Testis (tissue), 3 donors: ENCODE measurements around the gene DRC1. TPM values are rescaled to one million over a fixed set of nuclear protein-coding genes. Genes with fewer than 3 reads are reported as not detected.

Experiments used
- DNase-seq: peaks from one replicate; pipeline ENCODE4 v3.0.0-alpha.2; 2019
- H3K27ac ChIP-seq, 2 donors: fragments of 200-600 bp; sonication (generic); one replicate each; pipeline ENCODE4 v1.5.1; 2019
- H3K27me3 ChIP-seq: fragments of 200-600 bp; sonication (generic); one replicate; pipeline ENCODE4 v1.5.1; 2019
- H3K36me3 ChIP-seq: fragments of 200-600 bp; sonication (generic); one replicate; pipeline ENCODE4 v1.5.1; 2017; ENCODE audit warnings: low read depth; ENCODE audit errors: missing control alignments
- H3K4me1 ChIP-seq: fragments of 200-600 bp; sonication (generic); one replicate; pipeline ENCODE4 v1.5.1; 2019
- H3K4me3 ChIP-seq, 2 donors: fragments of 200-600 bp; sonication (generic); one replicate each; pipeline ENCODE4 v1.5.1; 2017 to 2019
- H3K9me3 ChIP-seq: fragments of 200-600 bp; sonication (generic); one replicate; pipeline ENCODE4 v1.5.1; 2017
- CTCF ChIP-seq, 3 experiments: fragments of 450-650 bp in 2 of 3; fragments of 200-600 bp in 1 of 3; sonication (generic) in 1 of 3; IDR thresholded peaks; one replicate each; pipeline ENCODE4 v1.5.1; 2016 to 2019; ENCODE audit warnings: antibody characterized with exemption in 3 of 3, mild to moderate bottlenecking in 2 of 3, moderate library complexity in 1 of 3
- POLR2A ChIP-seq: fragments of 450-650 bp; IDR thresholded peaks from one replicate; pipeline ENCODE4 v1.6.1; 2017; ENCODE audit warnings: antibody characterized with exemption, mild to moderate bottlenecking, moderate library complexity
- WGBS, 2 donors: methylation state at CpG; one replicate each; pipeline ENCODE4 v1.1.5; 2018; 5-methylcytosine and 5-hydroxymethylcytosine counted together
- intact Hi-C: fragments of 100-400 bp; cut with DNase I; formaldehyde crosslinking; loops from one replicate; pipeline ENCODE4 v1.15.1; 2023; ENCODE audit warnings: low total_unique reads
- polyA plus RNA-seq: library from polyadenylated mRNA; stranded (reverse); fragments of 350-450 nt; fragmentation: Illumina TruSeq; extraction: RNeasy Lipid Tissue Mini Kit (QIAGEN cat#74804); gene quantifications from one replicate; pipeline ENCODE4 v1.2.3, GENCODE V29; 2014; ENCODE audit warnings: low read depth, low replicate concordance; ENCODE audit not compliant: insufficient read depth
- total RNA-seq, 2 donors: library from RNA; depleted of rRNA; stranded (reverse); fragments of >200 nt; gene quantifications; one replicate each; pipeline ENCODE4 v1.2.3, GENCODE V29; 2016

DRC1 gene
- total and polyA plus RNA-seq, 3 donors from 2014 or later = 8.8 to 67.3 (median 18.7) TPM

- 99 to 100% methylated on average over 1 to 9 of the region's 9 CpGs for WGBS, 2 donors
- Histone ChIP-seq H3K4me3 (no peak overlapping the region), H3K36me3 (no peaks in the 10 kb centered on the region), H3K9me3 (no peaks in the 10 kb centered on the region), H3K27me3 (no peaks in the 10 kb centered on the region), H3K4me1 (no peaks in the 10 kb centered on the region), H3K27ac (no peak overlapping the region)
- TF ChIP-seq POLR2A (no peak), CTCF (IDR thresholded peaks at IDR 0.05) (no peak)
- no peak for DNase-seq
- intact Hi-C loops = no loop called here
Observed at GRCh38 chr2:26473796-26474195, 72.1 kb downstream of the DRC1 start.

GRCh38 chr2:26474261-26474785 is 72.6 kb downstream of the DRC1 start:
- TF ChIP-seq CTCF (IDR thresholded peaks at IDR 0.05) = no peak
- no peak for TF ChIP-seq POLR2A
- no peak overlapping the region for H3K27ac ChIP-seq
- no peaks in the 10 kb centered on the region for H3K4me1 ChIP-seq
- H3K36me3 ChIP-seq = no peaks in the 10 kb centered on the region
- H3K27me3 ChIP-seq = no peaks in the 10 kb centered on the region
- DNase-seq = no peak
- no peak overlapping the region for H3K4me3 ChIP-seq
- intact Hi-C loops = no loop called here
- no peaks in the 10 kb centered on the region for H3K9me3 ChIP-seq
- WGBS, 2 donors = 95% methylated on average over 13 to 14 of the region's 14 CpGs

GRCh38 chr2:26475037-26475436 is 73.3 kb downstream of the DRC1 start:
- WGBS, 2 donors = 98 to 100% methylated on average over 3 to 5 of the region's 6 CpGs

GRCh38 chr2:26475832-26476501 is 74.2 kb downstream of the DRC1 start:
- Histone ChIP-seq H3K4me1 (peaks cover 3% of the 10 kb centered on the region), H3K36me3 (no peaks in the 10 kb centered on the region), H3K4me3 (no peak overlapping the region), H3K9me3 (no peaks in the 10 kb centered on the region), H3K27me3 (no peaks in the 10 kb centered on the region), H3K27ac (no peak overlapping the region)
- DNase-seq = no peak
- 90 to 92% methylated on average over 5 to 22 of the region's 22 CpGs for WGBS, 2 donors
- intact Hi-C loops = no loop called here
- TF ChIP-seq CTCF (IDR thresholded peaks at IDR 0.05) = no peak

More at GRCh38 chr2:26475037-26475436, 73.3 kb downstream of the DRC1 start:
- intact Hi-C loops = no loop called here
- DNase-seq = no peak
- no peaks in the 10 kb centered on the region for H3K27me3 ChIP-seq
- TF ChIP-seq POLR2A = no peak
- TF ChIP-seq CTCF (IDR thresholded peaks at IDR 0.05) = no peak
- H3K4me1 ChIP-seq = no peaks in the 10 kb centered on the region
- H3K4me3 ChIP-seq = no peak overlapping the region
- H3K27ac ChIP-seq = no peak overlapping the region
- no peaks in the 10 kb centered on the region for H3K36me3 ChIP-seq
- H3K9me3 ChIP-seq = no peaks in the 10 kb centered on the region
